ENCODE measurements around the gene BRD2.

- TF ChIP-seq CTCF (IDR thresholded peaks at IDR 0.05) (no peak), POLR2A (IDR thresholded peaks at IDR 0.05) (no peak)
Observed at GRCh38 chr6:32945108-32945760, 23.2 kb upstream of the BRD2 start.
